SU-DHL-6 (cell line): ENCODE data around the gene CAPN5.

Experiments used
- H2AFZ ChIP-seq: fragments of 200-600 bp; sonication (generic); 2 replicates; pipeline ENCODE4 v1.6.1; 2014; ENCODE audit warnings: low read depth, mild to moderate bottlenecking, moderate library complexity, mixed read lengths, antibody characterized with exemption, low read length; ENCODE audit not compliant: severe bottlenecking
- H3F3A ChIP-seq: fragments of 200-600 bp; shearing (Covaris generic); 2 replicates; pipeline ENCODE4 v1.6.0; 2016; ENCODE audit warnings: antibody characterized with exemption, mild to moderate bottlenecking; ENCODE audit not compliant: insufficient read depth
- H3K27ac ChIP-seq: fragments of 200-600 bp; sonication (generic); 2 replicates; pipeline ENCODE4 v1.5.1; 2016; ENCODE audit warnings: low read depth, mild to moderate bottlenecking, low read length, moderate library complexity, mixed read lengths
- H3K27me3 ChIP-seq: fragments of 200-600 bp; sonication (generic), shearing (Covaris generic); 2 replicates; pipeline ENCODE4 v1.6.0; 2014; ENCODE audit warnings: mild to moderate bottlenecking, low read length
- H3K36me3 ChIP-seq: fragments of 200-600 bp; sonication (generic); 2 replicates; pipeline ENCODE4 v1.6.1; 2014; ENCODE audit warnings: mild to moderate bottlenecking, low read length, mixed read lengths
- H3K4me2 ChIP-seq: fragments of 300-600, 200-600 bp; shearing (Covaris generic), sonication (generic); 2 replicates; pipeline ENCODE4 v1.6.0; 2014; ENCODE audit warnings: low read length, low read depth, mild to moderate bottlenecking; ENCODE audit not compliant: poor library complexity, severe bottlenecking
- H3K4me3 ChIP-seq: fragments of 200-600 bp; sonication (generic); 2 replicates; pipeline ENCODE4 v1.5.1; 2014; ENCODE audit warnings: antibody characterized with exemption, low read length, mild to moderate bottlenecking, mixed read lengths; ENCODE audit not compliant: insufficient read depth, poor library complexity, severe bottlenecking
- H3K79me2 ChIP-seq: fragments of 200-600 bp; sonication (generic); 2 replicates; pipeline ENCODE4 v1.6.1; 2014; ENCODE audit warnings: mild to moderate bottlenecking, low read length, moderate library complexity; ENCODE audit not compliant: insufficient read depth
- H3K9ac ChIP-seq: fragments of 200-600 bp; sonication (generic); 2 replicates; pipeline ENCODE4 v1.7.0; 2014; ENCODE audit warnings: mild to moderate bottlenecking, low read length
- H3K9me2 ChIP-seq: fragments of 200-600 bp; sonication (generic); replicated peaks from 2 replicates; pipeline ENCODE4 v1.6.1; 2014; ENCODE audit warnings: low read length; ENCODE audit not compliant: insufficient read depth
- H3K9me3 ChIP-seq: fragments of 200-600 bp; sonication (generic); 2 replicates; pipeline ENCODE4 v1.6.1; 2014; ENCODE audit warnings: low read length, mixed read lengths; ENCODE audit not compliant: insufficient read depth
- H4K20me1 ChIP-seq: fragments of 200-600 bp; sonication (generic); 2 replicates; pipeline ENCODE4 v1.6.1; 2014; ENCODE audit warnings: low read depth, mild to moderate bottlenecking, antibody characterized with exemption, low read length, moderate library complexity, mixed read lengths
- CTCF ChIP-seq: fragments of 200-600 bp; sonication (generic); IDR thresholded peaks from one replicate; pipeline ENCODE4 v1.5.1; 2017; ENCODE audit warnings: antibody characterized with exemption, mild to moderate bottlenecking, low read length, moderate library complexity; ENCODE audit not compliant: insufficient read depth, poor library complexity, severe bottlenecking
- EZH2phosphoT487 ChIP-seq: fragments of 200-600 bp; sonication (generic), shearing (Covaris generic); conservative IDR thresholded peaks from 2 replicates; pipeline ENCODE4 v1.6.1; 2018; ENCODE audit warnings: mild to moderate bottlenecking, antibody characterized with exemption, low read length, moderate library complexity, mixed read lengths

CAPN5 gene

DNA sequence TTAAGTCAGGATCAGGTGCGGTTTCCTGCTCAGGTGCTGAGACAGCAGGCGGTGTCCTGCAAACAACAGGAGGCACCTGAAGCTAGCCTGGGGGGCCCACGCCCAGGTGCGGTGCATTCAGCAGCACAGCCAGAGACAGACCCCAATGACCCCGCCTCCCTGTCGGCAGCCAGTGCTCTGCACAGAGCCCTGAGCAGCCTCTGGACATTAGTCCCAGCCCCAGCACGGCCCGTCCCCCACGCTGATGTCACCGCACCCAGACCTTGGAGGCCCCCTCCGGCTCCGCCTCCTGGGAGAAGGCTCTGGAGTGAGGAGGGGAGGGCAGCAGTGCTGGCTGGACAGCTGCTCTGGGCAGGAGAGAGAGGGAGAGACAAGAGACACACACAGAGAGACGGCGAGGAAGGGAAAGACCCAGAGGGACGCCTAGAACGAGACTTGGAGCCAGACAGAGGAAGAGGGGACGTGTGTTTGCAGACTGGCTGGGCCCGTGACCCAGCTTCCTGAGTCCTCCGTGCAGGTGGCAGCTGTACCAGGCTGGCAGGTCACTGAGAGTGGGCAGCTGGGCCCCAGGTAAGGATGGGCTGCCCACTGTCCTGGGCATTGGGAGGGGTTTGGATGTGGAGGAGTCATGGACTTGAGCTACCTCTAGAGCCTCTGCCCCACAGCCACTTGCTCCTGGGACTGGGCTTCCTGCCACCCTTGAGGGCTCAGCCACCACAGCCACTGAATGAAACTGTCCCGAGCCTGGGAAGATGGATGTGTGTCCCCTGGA lies 61.3 kb downstream of the CAPN5 start, which contains the start of gene MYO7A:
Gene MYO7A, plus strand, starts transcription at position 327 of the 772 bp plus-strand sequence. CDS start 2,389 bp downstream, outside the sequence.
- no peak within 1 kb of the TSS for H3K27ac ChIP-seq

GRCh38 chr11:77129069-77129841 lies 62.5 kb downstream of the CAPN5 start:
- no peaks in the 10 kb centered on the region for H3K9me3 ChIP-seq
- no peak overlapping the region for H3K27ac ChIP-seq
- H3K4me3 ChIP-seq, result no peak overlapping the region
- no peak overlapping the region for H2AFZ ChIP-seq
- no peak overlapping the region for H3K9ac ChIP-seq
- H3K36me3 ChIP-seq, result no peaks in the 10 kb centered on the region
- no peaks in the 10 kb centered on the region for H3K79me2 ChIP-seq
- TF ChIP-seq EZH2phosphoT487, result no peak
- no peak for TF ChIP-seq CTCF
- H3F3A ChIP-seq, result no peaks in the 10 kb centered on the region
- H3K9me2 ChIP-seq, result no peaks in the 10 kb centered on the region
- no peaks in the 10 kb centered on the region for H4K20me1 ChIP-seq
- H3K4me2 ChIP-seq, result no peak overlapping the region
- H3K27me3 ChIP-seq, result no peaks in the 10 kb centered on the region

More for the DNA sequence above, 61.3 kb downstream of the CAPN5 start, which contains the start of gene MYO7A:
- Histone ChIP-seq H3K27me3 (no peaks in the 10 kb centered on the region), H2AFZ (peak within 1 kb of the TSS; percentile 49), H3F3A (no peaks in the 10 kb centered on the region), H3K9ac (no peak within 1 kb of the TSS; the same call in 1 of the 2 replicates), H3K4me2 (peak within 1 kb of the TSS; percentile 44), H4K20me1 (no peaks in the 10 kb centered on the region), H3K36me3 (no peaks in the 10 kb centered on the region), H3K4me3 (no peak within 1 kb of the TSS), H3K79me2 (no peaks in the 10 kb centered on the region), H3K9me2 (no peaks in the 10 kb centered on the region), H3K9me3 (no peaks in the 10 kb centered on the region)
- TF ChIP-seq CTCF (no peak), EZH2phosphoT487 (no peak)

GRCh38 chr11:77129842-77130756 lies 63.3 kb downstream of the CAPN5 start:
- Histone ChIP-seq H3K27me3 (no peaks in the 10 kb centered on the region), H3K27ac (no peak overlapping the region), H3K9me2 (no peaks in the 10 kb centered on the region), H4K20me1 (no peaks in the 10 kb centered on the region), H3K79me2 (no peaks in the 10 kb centered on the region), H3K4me2 (no peak overlapping the region), H3K9me3 (no peaks in the 10 kb centered on the region), H3K9ac (no peak overlapping the region), H3K36me3 (no peaks in the 10 kb centered on the region), H3F3A (no peaks in the 10 kb centered on the region), H2AFZ (no peak overlapping the region), H3K4me3 (no peak overlapping the region)
- TF ChIP-seq EZH2phosphoT487 (no peak), CTCF (no peak)
